Activated CD4-positive, alpha-beta T cell treated with anti-CD3 and anti-CD28 coated beads, Interleukin-2, amount 50 U/mL, for 16 hours (primary cell): ENCODE measurements around the gene ADARB1.

ENCODE experiments used
- DNase-seq: peaks from one replicate; pipeline ENCODE4 v3.0.0-alpha.2; 2020

Gene ADARB1

DNA sequence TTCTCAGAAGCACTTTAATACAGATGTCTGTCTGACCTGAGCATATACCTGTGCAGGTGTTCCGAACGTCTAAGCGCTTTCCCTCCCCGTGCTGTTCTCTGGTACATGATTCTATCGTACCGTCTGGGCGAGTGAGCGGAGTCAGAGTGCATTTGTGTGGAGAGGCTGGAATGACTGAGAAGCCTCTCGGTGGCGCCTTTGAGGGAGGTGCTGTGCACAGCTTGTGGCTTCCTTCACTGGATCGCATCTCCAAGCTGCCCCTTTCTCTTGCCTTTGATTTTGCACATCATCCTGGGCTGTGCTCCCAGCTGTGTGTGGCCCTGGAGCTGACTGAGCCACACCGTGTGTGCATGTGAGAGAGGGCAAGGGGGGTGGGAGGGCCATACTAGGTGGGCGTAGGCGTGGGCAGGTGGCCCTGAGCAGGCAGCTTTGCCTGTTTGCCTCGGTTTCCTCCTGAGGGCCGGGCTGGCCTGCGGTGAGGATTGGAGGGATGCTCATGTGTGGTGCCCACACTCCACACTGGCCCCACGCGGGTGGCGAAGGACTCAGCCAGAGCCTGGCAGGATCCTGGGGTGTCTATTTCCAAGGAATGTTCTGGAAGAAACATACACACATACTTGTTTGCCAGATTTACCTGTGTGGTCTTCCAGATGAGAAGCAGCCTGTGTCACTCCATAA, 105.3 kb downstream of the ADARB1 start:
- DNase-seq: no peak

DNA sequence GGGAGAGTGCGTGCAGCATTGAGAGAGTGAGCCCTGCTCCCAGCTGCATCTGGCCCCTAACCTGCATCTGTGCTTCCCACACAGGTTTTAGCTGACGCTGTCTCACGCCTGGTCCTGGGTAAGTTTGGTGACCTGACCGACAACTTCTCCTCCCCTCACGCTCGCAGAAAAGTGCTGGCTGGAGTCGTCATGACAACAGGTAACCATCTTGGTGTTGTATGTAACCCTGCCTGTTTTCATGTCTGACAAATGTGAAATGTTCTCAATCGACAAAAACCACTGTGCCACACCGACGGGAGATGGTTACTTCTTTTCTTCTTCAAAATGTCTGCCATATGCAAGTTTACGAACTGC, 105.8 kb downstream of the ADARB1 start:
- no peak for DNase-seq

DNA sequence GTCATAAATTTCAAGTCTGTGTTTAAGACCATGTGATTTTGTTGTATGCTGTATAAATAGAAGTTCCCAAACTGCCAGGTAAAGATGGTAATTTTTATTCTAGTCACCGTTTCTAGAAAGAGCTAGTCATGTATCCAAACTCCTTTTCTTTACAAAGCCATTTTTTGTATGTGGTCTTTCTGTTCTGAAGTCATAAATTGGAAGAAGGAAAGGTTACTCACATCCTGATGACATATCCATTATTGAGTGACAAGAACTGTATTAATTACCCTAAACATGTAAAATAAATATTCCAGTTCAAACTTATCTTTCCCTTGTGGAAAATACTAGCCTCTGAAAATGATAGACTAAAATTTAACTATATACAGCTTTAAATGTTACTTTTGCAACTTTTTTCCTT, 108.6 kb downstream of the ADARB1 start:
- DNase-seq: no peak

DNA sequence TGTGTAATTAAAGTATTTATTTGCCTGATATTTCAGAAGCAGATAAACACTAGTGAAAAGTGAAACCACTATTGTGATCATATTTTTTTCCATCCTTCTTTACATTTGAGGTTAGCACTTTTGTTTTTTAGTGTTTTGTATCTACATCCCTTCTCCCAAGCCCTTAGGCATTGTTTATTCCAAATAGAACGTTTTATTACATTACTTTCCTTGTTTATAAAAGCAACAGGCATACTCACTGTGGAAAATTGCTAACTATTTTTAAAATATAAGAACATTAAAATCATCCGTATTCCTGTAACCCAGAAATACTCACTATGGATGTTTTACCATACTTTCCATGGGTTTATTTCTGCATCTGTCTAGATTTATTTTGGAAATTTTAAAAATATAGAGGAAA, 109.5 kb downstream of the ADARB1 start:
- no peak for DNase-seq

DNA sequence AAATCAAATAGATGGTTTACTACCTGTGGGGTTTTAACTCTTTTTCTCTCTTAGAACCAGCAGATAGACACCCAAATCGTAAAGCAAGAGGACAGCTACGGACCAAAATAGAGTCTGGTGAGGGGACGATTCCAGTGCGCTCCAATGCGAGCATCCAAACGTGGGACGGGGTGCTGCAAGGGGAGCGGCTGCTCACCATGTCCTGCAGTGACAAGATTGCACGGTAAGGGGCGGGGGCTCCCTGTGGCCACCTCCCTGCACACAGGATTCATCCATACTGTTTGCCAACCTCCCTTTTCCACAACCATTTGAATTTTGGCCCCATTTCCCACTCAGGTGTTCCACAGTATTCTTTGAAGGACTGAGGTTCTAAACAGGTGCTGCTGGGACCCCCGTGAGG, 110.5 kb downstream of the ADARB1 start:
- DNase-seq: no peak

DNA sequence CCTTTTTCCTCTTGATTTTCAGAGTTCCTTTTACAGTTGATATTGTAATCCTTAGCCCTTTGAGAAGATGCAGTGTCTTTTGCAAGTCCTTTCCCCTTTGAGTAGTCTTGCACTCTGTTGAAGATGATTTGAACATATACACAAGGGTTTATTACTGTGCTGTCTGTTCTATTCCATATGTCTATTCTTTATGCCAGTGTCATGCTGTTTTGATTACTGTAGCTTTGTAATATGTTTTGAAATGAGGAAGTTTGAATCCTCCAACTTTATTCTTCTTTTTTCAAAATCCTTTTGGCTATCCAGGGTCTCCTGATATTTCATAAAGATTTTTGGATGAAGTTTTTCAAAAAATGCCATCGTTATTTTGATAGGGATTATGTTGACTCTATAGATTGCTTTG, 112.3 kb downstream of the ADARB1 start:
- no peak for DNase-seq

DNA sequence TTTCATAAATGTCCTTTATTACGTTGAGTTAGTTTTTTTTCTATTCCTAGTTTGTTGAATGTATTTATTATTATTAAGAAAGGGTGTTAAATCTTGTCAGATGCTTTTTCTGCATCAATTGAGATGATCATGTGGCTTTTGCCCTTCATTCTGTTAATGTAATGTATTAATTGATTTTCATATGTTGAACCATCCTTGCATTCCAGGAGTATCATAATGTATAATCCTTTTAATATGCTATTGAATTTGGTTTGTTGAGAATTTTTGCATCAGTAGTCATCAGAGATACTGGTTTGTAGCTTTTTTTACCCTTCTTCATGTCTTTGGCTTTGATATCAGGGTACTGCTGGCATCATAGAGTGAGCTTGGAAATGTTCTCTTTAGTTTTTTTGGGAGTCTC, 113.3 kb downstream of the ADARB1 start:
- no peak for DNase-seq

DNA sequence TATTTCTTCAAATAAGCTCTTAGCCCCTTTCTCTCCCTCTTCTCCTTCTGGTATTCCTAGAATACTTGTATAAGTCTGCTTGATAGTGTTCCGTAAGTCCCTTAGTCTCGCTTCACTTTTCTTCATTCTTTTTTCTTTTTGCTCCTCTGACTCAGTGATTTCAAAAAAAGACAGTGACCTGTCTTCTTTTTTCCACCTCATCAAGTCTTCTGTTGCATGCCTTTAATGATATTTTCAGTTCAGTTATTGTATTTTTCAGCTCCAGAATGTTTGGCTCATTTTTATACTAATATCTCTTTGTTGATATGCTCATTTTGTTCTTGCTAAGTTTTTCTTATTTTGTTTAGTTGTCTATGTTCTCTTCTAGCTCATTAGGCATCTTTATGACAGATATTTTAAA, 115.6 kb downstream of the ADARB1 start:
- no peak for DNase-seq

DNA sequence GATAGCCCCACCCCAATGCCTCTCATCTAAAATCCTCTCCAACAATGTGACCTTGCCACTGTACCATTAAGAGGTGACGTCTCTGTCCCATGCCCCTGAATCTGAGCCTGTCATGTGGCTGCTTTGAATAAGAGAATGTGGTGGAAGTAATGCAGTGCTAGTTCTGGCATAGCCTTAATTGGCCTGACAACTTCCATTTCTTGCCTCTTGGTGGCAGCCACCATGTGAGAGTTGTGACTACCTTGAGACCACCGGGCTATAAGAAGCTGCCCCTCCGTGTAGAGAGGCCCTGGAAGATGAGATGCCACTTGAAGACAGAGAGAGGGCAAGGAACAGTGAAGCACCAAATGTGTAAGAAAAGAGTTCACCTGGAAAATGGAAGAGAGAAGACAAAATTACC, 118.0 kb downstream of the ADARB1 start:
- DNase-seq: no peak

DNA sequence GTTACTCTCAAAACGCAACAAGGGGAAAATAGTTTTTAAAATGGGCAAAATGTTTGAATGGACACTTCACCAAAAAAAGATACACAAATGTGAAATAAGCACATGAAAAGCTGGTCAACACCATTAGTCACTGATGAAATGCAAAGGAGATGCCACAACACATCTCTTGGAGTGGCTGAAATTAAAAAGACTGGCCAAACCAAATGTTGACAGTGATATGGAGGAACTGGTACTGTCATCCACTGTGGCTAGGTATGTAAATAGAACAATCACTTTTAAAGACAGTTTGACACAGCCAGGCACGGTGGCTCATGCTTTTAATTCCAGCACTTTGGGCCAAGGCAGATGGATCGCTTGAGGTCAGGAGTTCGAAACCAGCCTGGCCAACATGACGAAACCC, 122.2 kb downstream of the ADARB1 start:
- no peak for DNase-seq

DNA sequence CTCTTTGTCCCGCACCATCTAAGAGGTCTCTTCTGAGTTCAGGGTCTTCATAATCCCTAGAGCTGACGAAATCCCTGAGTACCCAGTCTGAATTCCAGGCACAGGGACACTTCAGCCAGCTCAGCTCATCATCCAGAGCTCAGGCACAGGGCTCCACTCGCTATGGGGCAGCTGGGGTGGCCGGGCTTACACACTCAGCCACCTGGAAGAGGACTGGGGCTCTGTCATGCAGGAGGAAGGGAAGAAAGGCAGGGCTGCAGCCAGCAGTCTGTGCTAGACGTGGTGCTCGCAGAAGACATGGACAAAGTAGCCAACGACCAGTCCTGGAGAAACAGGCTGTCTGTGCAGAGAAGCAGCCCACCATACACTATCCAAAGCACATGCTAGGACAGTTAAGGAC, 124.8 kb downstream of the ADARB1 start:
- DNase-seq: no peak

DNA sequence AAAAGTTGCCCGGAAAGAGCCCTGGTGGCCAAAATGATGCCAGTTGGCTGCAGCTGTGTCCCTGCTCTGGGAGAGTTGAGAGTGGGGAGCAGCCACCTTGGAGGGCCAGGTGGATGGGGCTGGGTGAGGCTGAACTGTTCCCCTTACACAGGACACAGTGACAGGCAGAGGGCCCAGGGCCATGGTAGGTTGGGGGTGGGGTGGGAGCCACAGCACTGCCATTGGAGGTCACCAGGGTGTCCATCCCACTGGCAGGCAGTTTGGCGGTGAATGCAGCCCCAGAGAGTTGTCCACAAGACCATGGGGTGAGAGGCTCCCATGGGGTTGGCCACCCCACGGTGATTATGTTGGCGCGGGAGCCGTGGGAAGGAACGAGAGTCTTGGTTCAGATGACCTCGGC, 125.7 kb downstream of the ADARB1 start:
- no peak for DNase-seq

DNA sequence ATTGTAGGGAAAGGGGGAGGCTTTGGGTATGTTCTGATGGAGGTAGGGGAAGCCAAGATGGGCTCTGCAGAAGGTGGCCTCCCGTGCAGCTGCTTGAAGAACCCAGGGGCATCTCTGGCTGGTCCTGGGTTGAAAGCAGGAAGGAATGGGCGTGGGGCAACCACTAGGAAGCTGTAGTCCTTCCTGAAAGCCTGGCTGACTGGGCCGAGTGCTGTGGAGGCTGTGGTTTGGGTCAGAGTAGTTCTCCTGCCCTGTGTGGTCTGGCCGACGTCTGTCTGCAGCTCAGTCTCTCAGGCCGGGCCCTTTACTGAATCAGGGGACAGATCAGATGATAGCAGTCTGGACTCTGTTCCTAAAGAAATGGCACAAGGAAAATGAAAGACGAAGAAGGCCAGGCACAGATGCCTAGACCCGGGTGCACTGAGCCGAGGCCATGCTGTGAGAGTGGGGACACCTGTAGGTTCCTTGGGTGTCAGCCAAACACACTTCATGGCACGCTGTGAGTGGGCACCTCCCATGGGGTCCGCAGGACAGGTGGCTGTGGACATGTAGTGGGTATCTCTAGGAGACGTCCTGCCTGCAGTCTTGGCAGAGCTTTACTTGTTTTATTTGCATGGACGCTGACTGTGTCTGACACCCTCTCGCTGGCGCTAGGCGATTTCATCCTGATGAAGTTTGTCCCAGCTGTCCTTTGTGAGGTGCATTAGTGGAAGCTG, 126.4 kb downstream of the ADARB1 start:
- DNase-seq: no peak

DNA sequence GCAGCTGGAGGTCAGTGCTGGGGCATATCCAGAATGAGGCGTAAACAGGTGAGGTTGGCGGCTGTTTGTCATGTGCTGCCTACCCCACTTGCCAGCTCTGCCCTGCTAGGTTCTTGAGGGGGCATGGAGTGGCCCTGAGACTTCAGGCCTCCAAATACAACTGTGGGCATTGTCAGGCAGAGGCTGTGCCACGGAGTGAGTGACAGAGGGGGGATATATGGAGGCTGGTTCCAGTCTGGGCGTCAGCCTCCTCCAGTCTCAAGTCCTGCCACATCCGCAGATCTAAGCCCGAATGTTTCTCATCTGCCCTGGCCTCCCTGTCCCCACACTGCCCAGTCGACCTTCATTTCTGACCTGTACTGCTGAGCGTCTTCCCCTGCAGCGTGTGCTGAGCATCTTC, 128.0 kb downstream of the ADARB1 start:
- DNase-seq: no peak

DNA sequence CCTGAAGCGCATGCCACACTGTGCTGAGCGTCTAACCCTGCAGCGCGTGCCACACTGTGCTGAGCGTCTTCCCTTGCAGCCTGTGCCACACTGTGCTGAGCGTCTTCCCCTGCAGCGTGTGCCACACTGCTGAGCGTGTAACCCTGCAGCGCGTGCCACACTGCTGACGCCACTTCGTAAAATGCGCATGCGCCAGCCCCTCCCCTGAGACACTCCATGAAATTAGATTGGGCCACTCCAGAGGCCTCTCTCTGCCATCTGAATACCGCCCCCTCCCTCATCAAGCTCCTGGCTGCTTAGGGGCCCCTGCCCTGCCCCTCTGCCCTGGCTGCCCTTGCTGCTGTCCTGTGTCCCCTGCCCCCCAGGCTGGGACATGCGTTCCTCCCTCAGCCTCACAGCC, 128.5 kb downstream of the ADARB1 start:
- no peak for DNase-seq

DNA sequence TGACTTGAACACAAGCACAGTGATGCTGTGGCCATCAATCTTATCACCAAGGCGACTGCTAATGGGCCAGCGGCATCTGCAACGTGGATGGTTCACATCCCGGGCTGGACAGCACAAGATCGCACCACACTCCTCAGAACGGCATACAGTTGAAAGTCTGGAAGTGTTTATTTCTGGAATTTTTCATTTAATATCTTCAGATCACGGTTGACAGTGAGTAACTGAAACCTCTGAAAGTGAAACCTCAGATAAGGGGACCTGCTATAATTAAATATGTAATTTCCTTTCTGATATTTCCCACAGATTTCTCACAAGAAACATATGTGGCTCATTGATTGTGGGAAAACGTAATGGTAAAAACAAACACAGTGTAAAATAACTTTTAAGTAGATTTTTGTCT, 129.6 kb downstream of the ADARB1 start:
- DNase-seq: no peak

DNA sequence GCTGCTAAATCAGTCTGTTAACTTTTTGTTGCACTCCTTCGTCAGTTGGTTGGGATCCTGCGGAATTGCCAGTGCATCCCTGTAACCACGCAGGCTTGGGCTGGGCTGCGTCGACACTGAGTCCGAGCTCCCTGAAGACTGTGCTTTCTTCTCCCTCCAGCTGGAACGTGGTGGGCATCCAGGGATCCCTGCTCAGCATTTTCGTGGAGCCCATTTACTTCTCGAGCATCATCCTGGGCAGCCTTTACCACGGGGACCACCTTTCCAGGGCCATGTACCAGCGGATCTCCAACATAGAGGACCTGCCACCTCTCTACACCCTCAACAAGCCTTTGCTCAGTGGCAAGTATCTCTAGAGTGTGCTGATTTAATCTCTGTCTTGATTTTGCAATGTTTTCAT, 130.0 kb downstream of the ADARB1 start:
- DNase-seq: no peak

DNA sequence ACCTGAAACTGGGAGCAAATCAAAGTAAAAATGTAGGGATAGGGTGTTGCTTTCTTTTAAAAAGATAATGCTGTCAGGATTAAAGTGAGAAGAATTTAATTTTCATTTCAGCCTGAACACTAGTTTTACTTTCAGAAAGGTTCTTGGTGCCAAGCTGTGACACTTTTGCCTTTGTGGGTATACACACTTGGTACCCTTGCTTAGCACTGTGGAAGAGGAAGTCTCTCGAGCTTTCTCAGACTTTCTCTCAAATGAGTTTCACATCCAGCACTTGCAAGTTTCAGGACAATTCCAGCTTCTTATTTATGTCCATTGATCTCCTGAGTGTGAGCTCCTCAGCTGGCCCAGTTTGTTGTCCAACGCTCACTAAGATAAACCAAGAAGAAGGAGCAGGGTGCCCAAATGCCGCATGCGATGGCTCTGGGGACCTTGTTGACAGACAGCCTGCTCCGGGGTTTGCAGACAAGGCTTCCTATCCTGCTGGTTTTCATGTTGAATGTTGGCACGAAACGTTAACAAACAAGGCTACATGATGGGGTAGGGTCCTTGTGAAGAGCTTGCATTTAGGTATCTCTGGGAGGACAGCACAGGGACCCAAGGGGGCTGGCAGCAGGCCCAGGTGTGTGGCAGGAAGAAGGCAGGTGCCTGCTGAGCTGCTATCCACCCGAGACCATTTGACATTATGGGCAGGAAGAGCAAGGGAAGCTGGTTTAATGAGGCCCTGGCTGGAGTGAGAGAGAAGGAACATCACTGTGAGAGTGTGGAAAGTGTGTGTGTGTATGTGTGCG, 133.7 kb downstream of the ADARB1 start:
- DNase-seq: no peak

DNA sequence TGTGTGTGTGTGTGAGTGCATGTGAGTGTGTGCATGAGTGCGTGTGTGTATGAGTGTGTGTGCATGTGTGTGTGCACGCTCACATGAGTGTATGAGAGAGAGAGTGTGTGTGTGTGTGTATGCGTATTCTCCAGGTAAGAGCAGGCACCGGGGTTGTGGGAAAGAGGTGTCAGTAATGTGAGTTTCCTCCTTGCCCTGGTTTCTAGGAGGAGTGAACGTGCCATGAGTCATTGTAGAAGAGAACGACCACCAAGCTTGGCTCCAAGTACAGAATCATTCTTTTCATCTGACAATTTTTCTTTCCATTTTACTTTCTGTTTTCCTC, 134.2 kb downstream of the ADARB1 start:
- DNase-seq: peak; percentile 10

DNA sequence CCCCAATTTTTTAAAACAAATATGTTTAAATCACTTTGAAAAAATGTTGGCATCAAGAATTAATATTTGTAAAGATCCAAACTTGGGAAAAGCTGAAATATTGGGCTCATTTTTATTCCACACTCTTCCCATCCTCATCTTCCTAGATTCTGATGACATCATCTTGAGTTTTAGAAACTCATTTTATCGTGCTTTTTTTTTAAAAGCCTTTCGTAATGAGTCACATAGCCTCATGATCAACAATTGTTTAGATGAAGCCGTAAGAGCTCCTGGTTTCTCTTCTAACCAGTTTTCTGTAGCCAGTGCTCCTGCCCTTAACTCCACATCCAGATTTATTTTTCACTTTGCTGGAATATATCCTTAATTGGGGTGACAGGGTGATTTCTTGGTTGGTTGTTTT, 134.7 kb downstream of the ADARB1 start:
- DNase-seq: peak; percentile 20

DNA sequence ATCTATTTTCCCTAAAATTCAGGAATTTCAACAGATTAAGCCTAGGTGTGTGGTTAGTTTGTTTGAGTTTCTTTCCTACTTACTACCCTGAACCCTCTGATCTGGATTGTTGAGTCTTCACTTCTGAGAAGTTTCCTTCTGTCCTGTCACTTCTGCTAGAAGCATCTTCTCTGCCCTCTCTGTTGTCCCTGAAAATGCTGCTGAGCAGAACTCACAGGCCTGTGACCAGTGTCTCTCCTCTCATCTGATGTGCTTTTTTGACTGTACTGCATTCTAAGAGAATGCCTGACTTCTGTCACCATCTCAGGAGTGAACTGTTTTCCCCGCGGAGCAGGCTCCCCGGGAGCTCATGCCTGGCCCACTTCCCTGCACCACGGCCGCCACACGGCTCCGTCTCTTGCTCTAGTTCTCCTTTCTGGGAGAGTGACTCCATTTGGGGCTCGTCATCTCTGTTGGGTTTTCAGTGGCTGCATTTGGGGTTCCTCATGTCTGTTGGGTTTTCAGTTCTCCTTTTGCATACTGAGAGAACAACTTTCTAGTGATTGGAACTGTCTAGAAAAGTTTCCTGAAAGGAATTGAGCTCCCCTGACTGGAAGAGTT, 135.4 kb downstream of the ADARB1 start:
- DNase-seq: no peak

DNA sequence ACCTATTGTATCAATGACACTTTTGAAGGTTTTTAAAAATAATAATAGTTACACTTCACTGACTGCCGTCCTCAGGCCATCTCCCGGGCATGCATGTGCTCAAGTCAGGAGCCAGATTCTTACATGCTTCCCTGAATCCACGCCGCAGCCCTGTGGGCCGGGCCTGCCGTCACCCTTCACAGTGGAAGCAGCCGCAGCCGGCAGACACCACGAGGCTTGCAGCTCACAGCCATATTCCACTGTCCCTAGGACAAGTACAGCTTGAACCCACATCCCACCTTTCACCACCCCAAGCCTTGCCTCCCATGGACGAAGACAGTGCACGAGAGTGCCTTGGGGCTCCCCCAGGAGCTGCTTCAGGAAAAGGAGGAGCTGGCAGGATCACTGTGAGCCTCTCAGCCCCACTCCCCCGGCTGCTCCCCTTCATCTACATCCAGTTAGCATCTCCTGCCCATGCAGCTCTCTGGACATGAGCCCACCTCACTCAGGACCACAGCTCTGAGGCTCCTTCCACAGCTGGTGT, 136.1 kb downstream of the ADARB1 start:
- no peak for DNase-seq

DNA sequence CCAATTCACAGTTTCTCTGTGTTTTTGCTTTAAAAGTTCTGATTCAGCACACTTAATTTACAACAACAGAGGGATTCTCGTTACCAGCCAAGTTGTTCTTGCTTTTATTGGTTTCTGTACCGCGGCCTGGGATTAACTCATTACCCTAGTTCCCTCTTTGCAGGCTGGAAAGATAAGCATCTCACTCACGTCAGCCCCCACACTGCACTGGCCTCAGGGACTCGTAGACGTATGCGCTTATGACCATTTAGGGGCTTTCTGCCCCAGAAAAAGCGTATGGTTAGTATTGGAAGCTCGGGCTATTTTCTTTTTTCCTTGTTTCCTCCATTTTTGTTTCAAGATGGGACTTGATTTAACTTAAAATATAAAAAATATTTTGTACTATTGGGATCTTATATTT, 137.3 kb downstream of the ADARB1 start:
- no peak for DNase-seq

DNA sequence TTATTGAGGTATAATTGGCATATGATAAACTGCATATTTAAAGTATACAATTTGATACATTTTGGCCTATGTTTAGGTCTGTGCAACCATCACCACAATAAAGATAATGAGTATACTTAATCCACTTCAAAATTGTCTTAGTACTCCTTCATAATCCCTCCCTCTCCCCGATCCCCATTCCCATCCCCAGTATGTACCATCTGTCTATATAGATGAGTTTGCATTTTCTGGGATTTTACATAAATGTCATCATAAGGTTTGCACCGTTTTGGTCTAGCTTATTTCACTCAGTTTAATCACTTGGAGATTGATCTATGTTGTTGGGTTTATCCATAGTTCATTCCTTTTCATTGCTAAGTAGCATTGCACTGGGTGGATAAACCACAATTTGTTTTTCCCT, 139.0 kb downstream of the ADARB1 start:
- DNase-seq: no peak
